HuH-7 (cell line): ENCODE data around the gene TRMT2A.
"Not testable (repeated sequence)": the region's sequence is repeated elsewhere in the genome, so short reads cannot be mapped to it uniquely, and the experiment has no call there.

Source experiments
- DNase-seq: peaks from one replicate; pipeline ENCODE4 v3.0.0; 2011; ENCODE audit warnings: low spot score

TRMT2A gene, protein sequence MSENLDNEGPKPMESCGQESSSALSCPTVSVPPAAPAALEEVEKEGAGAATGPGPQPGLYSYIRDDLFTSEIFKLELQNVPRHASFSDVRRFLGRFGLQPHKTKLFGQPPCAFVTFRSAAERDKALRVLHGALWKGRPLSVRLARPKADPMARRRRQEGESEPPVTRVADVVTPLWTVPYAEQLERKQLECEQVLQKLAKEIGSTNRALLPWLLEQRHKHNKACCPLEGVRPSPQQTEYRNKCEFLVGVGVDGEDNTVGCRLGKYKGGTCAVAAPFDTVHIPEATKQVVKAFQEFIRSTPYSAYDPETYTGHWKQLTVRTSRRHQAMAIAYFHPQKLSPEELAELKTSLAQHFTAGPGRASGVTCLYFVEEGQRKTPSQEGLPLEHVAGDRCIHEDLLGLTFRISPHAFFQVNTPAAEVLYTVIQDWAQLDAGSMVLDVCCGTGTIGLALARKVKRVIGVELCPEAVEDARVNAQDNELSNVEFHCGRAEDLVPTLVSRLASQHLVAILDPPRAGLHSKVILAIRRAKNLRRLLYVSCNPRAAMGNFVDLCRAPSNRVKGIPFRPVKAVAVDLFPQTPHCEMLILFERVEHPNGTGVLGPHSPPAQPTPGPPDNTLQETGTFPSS

DNA sequence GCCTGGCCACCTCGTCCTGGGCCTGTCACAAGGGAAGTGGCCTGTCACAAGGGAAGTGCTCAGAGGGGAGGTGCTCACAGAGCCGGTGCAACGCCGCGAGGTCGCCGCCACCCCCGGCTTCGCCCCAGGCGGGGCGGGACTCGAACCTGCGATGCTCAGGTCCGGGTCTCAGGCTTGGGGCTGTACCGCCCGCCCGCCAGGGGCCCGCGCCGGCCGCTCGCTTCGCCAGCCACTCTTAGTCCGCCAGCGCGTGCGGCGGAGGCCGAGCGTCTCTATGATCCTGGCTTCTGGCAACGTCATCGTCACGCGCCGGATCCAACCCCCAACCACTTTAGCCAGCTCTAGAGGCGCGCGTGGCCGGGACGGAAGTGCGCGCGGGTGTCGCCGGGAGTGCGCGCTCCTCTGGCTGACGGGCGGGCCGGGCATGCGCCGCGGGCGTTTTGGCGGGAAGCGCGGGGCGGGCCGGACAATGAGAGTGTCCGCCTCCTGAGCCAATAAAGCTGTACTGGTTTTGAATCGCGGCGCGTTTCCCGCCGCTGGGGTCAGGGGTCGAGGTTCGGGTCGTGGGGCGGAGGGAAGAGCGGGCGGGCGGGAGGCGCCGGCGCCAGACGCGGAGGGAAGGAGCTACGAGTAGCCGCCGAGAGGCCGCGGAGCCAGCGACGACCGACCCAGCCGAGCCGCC lies at the start of gene TRMT2A:
Gene TRMT2A (minus strand): TSS at position 276 of the 682 bp plus-strand sequence. CDS start 320 bp downstream, outside the sequence.
- DNase-seq = peak; percentile 100

DNA sequence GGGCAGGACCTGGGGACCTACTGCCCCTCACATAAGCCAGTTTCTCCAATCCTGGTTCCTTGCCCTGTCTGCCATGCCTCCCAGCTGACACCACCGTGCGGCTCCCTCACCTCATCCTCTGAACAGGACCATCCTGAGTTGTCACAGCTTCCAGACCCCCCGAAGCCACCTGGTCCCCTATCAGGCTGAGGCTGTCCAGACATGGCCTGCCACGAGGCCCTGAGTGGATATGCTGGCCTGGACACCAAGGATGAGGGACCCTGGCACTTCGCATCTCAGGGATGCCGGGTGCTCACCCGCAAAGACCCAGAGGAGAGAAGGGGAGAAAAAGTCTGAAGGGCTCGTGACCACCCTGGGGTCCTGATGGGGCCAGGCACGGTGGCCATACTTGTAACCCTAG lies 49.7 kb upstream of the TRMT2A start:
- no peak for DNase-seq

DNA sequence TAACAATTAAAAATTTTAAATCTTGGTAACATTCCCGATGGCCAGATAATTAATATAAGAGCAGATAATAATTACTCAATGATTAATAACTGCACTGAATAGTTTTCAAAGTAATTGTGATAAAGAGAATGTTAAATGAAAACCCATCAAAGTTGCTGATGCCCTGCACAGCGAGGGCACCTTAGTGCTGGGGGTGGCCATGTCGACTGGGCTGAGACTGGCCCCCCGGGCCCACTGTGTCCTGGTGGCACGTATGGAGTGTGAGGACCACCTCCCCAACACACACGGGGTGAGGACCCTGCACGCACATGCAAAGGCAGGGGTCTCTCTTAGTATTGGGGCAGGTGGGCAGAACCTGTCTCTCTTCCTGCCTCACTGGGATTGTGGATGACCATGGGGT lies 48.9 kb upstream of the TRMT2A start:
- no peak for DNase-seq

DNA sequence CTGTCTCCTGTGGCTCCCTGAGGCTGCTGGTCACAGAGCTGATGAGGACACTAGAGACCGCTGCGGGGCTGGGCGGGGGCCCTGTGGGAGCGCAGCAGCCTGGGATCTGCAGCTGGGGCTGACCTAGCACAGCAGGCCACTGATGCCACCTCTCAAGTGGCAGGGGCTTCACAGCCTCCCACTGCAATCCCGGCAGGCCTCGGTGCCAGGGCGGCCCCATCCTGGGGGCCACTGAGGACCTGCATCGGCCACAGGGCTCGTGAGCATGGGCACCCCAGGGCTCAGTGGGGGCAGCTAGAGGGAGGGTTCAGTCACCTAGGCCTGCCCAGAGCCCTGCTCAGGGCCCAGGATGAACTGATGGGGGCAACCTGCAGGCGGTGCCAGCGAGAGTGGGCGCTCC lies 48.4 kb upstream of the TRMT2A start:
- DNase-seq = no peak

DNA sequence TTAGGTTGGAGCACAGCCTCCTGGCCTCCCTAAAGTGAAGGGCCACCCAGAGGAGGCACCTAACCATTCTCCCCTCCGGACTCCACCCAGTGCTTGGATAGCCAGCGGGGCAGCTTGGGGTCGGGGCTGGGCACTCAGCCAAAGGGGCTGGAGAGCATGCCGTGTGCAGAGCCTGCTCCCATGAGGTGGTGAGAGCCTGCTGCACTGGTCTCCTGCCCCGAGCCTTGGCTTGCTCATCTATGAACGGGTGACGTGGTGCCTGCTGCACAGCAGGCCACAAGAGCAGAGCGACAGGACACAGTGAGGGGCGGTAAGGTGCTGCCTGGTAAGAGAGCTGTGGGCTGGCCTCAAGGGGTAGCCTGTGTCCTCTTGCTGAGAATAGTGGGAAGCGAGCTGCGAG lies 47.8 kb upstream of the TRMT2A start:
- no peak for DNase-seq

DNA sequence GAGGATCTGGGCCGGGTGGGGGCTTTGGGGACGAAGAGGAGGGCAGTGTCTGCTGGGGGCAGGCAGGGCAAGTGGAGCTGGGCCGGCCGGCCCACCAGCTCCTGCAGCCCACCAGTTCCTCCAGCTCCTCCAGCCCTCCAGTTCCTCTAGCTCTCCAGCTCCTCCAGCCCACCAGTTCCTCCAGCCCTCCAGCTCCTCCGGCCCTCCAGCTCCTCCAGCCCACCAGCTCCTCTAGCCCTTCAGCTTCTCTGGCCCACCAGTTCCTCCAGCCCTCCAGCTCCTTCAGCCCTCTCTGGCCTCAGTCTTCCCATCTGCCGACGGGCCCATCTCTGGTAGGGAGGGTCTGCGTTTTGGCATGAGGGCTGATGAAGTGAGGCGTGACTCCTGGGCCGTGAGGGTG lies 43.0 kb upstream of the TRMT2A start:
- no peak for DNase-seq

DNA sequence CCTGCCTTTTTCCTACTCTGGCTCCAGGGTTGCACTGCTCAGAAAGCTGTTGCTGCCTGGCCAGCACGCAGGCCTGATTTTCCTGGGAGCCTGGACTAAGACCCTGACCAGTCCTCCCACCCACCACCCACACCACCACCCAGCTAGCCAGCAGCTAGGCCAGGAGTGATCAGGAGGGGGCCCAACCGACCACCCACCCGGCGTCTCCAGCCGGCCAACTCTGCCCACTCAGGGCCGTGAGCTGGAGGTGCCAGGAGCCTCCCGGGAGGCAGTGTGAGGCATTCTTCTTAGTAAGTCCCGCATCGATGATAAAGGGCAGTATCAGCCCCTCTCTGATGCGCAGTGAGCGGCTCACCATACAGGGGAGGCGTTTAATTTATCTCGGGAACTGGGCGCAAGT lies 42.5 kb upstream of the TRMT2A start:
- not testable (repeated sequence) for DNase-seq

DNA sequence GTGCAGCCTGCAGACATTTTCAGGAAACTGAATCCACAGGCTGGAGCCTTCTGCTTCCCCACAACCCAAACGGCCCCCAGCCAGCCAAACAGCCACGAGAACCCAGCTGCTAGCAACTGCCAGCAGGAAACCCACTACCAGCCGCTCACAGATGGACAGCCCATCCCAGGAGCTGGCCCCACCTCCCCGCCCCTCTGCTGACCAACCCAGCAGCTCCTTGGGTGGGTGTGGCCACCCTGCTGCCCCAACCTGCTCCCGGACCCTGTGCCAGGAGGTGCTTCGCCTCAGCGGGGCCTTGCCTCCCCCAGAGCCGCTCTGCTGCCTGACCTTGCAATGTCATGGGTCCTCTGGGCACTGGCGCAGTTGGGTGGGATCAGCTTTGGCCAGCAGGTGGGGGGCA lies 42.0 kb upstream of the TRMT2A start:
- DNase-seq = no peak

DNA sequence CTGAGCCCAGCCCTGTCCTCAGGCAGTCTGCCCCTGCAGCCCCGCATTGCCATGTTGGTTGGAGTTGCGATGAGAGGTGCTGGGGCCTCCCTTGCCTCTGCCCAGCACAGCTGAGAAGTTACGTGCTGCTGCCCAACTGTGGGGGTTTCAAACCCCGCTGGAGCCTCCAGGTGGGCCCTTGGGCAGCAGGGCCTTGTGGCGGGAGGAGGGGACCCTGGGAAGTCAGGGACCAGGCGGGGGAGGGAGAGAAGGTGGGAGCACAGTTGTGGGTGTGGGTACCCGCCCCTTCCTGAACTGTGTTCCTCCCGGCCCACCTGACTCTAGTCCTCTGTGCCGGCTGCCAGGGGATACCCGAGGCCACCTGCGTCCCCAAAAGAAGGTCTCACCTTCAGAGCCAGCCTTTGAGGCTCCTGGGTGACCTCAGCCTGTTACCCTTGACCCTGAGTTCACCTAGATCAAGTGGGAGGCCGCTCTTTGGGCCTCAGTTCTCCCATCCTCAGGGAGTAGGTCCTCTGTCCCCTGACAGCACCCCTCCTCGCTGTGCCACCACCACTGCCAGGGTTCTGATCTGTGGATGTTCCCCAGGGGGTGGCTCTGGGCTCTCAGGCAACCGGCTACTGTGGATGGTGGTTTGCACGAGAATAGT lies 41.5 kb upstream of the TRMT2A start:
- DNase-seq = no peak

DNA sequence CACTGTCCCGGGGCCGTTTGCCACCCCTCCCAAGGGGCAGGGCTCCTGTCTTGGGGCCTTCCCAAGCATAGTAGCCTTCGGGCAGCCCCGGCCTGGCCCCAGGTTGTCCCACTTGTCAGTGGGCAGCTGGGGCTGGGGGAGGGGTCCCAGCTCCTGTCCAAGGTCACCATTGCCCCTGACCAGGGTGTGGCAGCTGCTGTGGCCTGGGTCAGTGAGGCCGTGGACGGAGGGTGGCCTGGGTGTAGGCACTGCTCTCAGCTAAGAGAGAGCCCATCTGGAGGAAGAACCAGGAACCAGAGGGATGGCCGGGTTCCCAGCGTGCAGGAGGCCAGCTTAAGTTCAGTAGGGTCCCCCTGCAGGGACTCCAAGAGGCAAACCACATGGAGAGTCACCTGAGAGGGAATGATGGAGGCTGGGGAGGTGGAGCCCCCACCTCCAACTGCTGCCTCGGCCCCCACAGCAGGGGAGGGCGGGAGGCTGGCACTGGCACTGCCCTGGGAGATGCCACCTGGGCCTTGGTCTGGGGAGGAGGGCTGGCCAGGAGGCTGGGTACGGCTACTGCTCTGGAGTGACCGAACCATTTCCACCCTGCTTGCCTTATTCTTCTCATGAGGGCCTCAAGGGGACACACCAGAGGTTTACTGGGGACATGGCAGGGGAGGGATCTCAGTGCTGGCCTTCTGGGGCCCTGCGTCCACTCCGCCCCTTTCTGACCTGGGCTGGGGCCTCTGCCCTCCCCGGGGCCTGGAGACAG lies 40.6 kb upstream of the TRMT2A start:
- DNase-seq = no peak

DNA sequence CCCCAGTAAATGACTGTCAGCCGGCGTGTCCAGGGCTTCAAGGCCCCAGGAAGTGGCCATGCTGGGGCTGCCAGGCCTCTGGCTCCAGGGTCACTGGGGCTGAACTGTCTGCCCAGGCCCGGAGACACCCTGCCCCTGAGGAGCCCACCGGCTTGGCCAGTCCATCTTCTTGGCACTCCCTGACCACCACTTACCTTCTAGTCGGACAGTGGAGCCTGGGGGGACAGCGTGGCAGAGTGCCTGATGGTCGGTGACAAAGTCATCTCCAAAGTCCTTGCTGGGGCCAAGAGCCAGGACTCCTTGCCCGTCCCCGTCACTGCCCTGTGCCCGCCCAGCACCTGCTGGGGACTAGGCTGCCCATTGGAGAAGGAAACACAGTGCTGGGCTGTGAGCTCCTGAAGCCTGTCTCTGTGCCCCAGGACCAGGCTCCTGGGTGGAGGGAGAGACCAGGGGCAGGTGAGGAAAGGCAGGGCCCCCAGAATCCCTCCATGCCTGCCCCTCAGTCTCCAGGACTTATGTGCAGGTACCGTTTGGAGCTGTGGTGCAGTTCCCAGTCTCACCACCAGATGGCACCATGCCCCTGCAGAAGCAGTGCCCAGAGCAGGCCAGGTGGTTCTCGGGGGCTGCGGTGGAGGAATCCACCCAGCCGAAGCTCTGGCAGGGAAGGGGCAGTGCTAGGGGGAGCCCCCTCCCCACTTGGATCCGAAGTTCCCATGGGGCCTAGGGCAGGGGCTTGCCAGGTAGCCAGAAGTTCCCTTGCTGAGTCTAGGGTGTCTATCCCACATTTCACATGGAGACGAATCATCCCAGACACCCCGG lies 39.8 kb upstream of the TRMT2A start:
- peak; percentile 98 for DNase-seq

DNA sequence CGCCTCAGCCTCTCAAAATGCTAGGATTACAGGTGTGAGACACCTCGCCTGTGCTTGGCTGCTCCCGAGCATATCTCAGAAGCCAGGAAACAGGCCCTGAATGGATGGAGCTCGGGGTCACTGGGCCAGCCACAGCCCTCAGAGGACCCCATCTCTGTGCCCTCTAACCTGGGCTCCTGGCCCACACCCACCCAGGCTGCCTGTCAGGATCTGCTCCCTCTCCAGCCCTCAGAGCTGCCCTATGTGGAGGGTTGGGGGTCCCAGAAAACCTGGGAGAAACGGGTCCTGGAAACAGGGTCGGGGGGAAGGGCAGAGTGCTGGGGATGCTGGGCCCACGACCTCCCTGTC lies 39.0 kb upstream of the TRMT2A start:
- no peak for DNase-seq

DNA sequence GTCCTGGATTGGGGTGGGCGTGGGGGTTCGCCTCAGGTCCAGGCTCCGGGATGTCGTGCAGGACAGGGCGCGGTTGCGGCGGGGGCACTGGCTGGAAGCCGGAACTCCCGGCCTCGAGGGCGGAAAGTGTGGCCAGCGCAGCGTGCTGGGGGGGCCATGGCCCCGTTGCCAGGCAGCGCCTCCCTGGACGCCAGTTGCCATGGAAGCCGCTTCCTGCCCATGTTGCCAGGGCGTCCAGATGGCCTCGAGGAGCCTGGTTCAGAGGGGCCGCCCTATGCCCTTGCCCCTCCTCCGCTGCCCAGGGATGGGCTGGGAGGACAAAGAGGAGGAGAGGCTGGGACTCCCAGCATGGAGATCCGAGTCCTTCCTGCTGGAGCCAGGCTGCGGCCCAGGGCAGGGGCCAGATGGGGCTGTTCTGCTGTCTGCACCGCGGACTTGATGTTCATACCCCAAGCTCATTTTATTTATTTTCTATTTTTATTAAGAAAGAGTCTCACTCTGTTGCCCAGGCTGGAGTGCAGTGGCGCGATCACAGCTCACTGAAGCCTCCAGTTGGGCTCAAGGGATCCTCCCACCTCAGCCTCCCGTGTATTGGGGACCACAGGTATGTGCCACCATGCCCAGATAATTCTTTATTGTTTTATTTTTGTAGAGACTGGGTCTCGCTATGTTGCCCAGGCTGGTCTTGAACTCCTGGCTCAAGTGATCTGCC lies 38.5 kb upstream of the TRMT2A start:
- no peak for DNase-seq

DNA sequence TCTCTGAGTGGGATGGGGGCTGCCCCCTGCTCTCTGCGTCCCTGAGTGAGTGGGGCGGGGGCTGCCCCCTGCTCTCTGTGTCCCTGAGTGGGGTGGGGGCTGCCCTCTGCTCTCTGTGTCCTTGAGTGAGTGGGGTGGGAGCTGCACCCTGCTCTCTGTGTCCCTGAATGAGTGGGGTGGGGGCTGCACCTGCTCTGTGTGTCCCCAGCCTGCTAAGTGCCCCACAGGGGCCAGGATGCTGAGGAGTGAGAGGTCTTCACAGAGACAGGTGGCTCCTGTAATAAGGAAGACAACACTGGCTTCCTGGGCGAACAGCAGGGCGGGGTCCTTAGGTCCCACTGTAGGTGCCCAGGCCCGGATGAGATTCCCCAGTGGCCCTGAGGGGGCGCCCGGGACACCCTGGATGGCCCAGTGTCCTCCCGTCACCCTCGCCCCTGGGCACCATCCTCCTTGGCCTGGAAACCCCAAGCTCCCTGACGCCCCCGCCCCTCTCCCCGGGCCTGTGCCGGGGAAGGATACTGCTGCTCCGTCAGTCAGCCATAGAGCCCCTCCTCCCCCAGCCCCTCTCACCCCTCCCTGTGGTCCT lies 37.7 kb upstream of the TRMT2A start:
- peak; percentile 44 for DNase-seq

DNA sequence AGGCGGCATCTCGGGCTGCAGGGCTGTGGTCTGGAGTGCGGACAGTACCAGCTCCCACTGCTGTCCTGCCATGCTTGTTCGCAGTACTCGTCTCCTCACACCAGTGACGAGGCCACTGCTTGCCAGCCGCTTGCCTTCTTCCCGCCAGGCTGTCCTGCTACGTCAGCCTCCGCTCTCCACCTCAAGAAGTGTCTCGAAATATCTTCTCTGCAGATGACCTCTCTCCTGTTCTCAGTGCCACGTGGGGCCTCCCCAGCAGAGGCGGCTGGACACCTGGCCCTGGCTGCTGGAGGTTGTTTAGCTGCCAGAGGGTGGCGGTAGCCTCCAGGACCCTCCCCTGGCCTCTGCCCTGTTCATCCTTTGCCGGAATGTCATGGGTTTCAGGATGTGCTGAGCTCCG lies 36.9 kb upstream of the TRMT2A start:
- peak; percentile 42 for DNase-seq

DNA sequence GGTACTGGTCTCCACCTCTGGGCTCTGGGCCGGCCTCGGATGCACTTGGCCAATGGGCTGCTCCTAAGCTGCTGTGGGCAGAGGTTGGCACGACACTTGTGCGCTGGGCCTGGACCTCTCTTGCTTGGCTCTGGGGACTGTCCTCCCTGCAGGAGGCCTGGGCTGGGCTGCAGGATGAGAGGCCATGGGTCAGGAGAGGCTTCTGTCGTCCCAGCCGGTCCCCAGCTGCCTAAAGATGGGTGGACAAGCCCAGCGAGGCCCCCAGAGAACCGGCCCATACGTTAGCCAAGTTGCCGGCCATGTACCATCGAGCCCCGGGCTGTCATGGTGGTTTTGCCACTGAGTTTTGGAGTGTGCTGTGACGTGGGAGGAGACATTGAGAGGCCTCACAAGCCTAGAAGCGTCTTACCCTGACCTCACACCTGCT lies 35.5 kb upstream of the TRMT2A start:
- DNase-seq = no peak

DNA sequence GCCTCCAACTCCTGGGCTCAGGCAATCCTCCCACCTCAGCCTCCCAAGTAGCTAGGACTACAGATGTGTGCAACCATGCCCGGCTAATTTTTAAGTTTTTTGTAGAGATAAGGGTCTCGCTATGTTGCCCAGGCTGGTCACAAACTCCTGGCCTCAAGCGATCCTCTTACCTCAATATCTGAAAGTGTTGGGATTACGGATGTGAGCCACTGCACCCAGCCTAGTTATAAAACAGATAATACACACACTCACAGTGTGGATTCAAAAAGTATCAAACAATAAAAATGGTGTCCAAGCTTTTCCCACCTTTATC lies 34.2 kb upstream of the TRMT2A start:
- no peak for DNase-seq

DNA sequence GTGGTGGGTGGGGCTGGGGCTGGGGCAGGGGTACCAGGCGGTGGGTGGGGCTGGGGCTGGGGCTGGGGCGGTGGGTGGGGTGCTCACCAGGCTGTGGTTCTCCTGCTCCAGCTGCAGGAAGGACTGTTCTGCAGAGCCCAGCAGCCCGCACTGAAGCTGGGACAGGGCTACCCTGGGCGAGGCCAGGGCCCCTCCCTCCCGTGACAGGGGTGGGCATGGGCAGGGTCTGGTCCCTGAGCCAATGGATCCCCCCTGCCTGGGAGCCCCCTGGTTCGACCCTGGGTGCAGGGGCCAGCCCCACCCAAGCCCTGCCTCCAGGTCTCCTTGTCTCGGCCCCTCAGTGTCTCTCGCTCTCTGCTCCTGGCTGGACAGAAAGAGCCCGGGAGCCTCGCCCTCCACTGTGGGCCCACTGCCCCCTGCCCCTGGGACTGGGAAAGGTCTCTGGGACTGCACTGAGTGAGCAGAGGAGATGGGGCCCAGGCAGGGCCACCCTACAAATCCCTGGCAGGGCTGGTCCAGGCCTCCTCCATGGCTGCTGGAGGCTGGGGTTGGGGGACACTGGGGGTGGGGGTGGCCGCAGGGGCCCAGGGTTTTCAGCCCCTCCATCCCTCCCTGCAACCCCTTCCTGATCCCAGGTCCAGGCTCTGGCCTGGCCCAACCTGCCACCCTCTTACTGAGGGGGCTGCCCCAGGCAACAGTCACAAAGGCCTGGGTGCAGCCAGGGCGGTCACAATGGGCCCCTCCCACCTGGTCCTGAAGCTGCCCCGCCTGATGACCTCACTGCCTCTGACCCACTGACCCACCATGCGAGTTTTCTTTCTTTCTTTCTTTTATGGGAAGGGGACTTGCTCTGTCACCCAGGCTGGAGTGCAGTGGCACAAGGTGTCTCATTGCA lies 33.6 kb upstream of the TRMT2A start, which contains the start of gene CCDC188:
Gene CCDC188 (minus strand): TSS at position 675 of the 895 bp plus-strand sequence. CDS start 69 bp downstream, at position 606.
- no peak for DNase-seq
